Measurements from ENCODE around the gene DOCK4.

Gene DOCK4

DNA sequence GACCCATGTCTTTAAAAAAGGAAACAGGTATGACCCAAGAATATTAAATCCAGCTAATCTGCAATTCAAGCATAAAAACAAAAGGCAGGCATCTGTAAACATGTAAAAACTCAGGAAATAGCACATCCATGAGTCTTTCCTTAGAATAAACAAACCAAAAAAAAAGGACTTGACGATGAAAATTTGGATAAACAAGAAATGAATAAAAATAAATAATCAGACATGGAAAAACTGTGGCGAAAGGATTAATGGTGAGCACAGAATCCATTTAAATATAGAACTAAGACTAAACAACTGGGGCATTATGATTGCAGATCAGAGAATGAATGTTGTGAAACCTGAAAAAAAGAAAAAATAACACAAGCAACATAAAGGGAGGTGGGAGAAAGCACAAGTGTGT lies 170.1 kb downstream of the DOCK4 start:
- no peak for FAIRE-seq

DNA sequence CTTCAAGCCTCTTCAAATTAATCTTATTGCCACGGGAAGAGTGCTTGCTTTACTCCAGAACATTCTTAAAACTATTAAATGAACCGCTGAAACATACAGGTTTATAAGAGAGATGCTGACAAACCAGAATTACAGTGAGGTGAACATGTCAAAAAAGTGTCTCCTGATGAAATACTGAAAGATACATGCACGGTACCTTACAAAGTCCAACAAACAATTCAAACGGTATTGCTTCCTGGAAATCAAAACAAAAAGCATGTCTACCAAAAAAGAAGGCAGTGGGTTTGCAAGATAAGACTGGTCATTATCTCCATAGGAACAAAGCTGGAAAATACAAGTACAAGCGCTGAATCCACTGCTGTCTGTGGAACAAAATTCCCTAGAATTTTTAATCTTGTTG lies 174.5 kb downstream of the DOCK4 start:
- FAIRE-seq = no peak

DNA sequence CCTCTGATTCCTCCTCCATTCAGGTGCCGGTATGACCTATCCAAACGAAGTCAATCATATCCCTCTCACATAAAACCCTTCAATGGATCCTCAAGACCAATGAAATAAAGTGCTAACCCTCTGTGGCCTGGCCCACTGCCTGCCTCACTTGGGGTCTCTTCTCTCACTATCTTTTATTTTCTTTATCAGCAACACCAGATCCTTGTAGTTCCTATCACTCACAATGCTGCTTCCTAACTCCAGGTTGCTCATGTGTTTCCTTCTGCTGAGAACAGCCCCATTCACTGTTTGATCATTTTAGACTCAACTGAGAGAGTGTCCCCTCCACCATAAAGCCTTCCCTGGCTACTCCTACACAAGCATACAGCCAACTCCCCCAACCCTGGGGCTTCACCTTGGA lies 180.6 kb downstream of the DOCK4 start:
- FAIRE-seq = no peak

DNA sequence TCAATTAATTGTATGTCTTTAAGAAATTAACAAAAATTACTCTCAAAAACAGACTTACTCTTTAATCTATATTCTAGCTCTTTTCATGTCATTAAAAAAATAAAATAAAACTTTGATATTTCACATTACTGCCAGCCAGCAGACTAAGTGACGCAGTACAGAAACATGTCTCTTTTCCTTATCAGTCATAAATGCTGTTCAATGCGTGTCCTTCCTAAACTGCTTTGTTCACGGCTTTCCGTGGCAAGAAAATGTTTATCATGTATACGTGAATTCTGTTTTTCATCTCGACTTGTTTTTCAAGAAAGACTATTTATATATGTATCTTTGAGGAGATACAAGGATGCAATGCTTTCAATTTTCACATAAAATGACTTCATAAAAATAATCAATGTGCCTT lies 182.4 kb downstream of the DOCK4 start:
- no peak for FAIRE-seq

DNA sequence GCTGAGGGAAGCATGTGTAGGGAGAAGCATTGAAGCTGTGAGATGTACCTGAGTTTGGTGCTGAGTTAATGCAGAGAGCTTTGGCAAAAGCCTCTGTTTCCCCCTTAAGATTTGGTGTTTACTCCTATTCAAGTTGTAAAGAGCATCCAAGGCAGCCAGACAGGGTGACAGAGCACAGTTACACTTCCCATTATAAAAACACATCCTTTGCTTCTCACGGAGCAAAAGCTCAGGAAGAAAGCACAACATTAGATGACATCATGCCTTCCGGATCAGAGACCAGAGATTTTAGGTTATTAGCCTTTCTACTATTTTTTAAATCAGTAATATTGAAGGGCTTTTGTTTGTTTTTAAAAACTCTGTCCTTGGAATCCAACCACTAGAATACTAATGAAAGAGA lies 182.9 kb downstream of the DOCK4 start:
- FAIRE-seq = no peak

DNA sequence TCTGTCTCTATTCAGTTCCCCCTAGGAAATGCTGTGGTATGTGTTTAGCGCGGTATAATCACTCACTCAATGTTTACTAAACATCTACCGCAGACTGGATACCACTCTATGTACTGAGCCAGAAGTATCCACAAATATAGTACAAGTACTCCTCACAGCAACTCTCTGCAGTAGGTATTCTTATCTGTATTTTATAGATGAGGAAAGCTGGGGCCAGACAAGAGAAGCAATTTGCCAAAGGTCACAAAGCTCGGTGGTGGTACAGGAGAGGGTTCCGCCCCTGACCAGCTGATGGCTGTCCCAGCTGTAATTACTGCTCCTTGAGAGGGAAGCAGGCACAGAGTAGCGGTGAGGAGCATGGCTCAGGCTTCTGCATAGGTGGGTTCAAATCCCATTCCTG lies 184.1 kb downstream of the DOCK4 start:
- FAIRE-seq = no peak

DNA sequence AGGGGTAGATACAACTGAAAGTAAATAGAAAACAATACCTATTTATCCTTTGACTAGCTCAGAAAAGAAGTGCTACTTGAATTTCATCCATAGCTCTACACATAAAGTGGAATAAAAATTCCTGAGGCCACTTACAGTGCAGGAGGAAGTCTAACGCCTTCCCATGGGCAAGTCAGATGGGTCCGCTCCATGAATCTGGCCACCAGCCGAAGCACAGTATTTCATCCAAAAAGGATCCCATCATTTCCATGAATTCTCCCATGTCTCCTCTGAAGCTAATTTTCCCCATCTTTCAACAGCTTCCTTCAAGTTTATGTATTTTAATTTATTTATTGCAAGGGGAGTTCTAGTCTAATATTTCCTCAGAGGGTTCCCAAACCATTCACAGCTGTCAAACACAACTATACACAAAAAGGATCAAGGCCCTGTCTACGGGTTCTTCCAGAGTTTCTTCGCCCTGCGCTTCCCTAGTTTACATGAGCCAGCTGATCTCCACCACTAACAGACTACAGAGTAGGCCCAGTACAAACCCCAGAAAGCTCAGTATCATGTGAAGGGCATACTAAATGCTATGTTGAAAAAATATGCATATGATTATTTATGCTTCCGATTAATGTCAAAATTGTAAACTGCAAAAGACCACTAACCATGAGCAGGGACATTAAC lies 184.7 kb downstream of the DOCK4 start:
- FAIRE-seq = no peak

DNA sequence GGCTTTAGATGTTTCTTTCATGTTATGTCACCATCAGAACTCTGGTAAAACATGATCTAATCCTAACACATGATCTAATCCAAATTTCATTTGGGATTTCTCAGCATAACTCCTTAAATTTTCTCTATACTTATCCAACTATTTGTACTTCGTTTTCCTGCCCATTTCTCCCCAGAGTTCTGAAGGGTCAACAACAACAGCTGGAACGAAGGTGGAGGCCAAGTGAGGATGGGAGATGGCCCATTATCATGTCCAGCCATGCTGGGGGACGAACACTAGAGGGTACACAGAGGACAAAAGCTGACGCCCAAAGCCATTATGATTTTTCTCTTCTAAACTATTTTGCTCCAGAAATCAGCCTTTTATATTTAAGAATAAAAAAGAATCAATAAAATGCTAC lies 185.4 kb downstream of the DOCK4 start:
- no peak for FAIRE-seq

DNA sequence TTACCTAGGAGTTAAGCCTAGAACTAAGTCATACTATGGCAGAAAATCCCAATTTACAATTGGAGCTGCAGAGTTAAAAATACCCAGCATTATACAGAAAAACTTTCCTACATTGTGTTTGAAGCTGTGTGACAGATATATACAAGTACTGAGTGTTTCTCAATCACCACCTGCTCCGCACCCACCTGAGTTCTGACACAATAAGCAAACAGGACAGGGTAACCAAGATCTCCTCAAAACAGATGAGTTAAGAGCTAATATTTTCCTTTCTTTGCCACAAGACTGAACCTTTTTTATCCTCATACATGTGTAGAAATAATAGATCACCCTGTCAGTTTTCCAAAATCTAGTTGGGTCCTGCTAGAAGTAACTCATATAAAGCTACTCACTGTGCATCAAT lies 186.3 kb downstream of the DOCK4 start:
- FAIRE-seq = no peak

DNA sequence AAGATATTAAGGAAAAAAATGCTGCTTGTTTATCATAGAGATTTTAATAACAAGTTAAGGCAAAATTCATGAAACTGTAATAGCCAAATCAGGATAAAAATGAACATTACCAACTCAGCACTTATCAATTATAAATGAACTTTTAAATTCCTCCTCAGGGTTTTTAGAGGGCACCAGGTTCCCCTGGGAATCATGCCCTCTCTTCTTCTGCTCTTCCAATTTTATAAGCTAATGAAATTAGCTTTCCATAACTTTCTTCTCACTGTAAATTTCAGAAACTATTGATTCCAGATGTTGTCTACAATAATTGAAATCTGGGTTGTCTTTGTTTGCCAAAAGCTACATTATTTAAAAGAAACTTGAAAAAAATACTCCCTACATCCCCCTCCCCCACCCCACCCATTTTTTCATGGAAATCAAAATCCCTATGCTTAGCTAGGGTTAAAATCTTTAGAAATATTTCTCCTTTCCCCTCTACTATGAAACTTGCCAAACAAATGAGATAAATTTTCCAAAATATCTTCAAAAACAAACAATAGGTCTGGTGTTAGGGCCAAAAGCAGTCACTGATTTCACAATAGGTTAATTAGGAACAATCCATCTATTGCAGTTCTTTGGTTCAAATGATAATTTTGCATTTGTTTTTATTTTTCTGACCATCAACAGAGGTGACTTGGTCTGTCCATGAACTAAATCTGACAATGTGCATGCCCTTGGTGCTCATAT lies 187.7 kb downstream of the DOCK4 start:
- FAIRE-seq = no peak

DNA sequence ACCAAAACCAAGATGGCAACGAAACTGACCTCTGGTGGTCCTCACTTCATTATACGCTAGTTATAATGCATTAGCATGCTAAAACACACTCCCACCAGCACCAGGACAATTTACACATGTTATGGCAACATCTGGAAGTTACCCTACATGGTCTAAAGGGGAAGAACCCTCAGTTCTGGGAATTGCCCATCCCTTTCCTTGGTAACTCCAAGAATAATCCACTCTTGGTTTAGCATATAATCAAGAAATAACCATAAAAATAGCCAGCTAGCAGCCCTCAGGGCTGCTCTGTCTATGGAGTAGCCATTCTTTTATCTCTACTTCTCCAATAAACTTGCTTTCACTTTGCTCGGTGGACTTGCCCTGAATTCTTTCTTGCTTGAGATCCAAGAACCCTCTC lies 191.1 kb downstream of the DOCK4 start:
- FAIRE-seq = no peak

DNA sequence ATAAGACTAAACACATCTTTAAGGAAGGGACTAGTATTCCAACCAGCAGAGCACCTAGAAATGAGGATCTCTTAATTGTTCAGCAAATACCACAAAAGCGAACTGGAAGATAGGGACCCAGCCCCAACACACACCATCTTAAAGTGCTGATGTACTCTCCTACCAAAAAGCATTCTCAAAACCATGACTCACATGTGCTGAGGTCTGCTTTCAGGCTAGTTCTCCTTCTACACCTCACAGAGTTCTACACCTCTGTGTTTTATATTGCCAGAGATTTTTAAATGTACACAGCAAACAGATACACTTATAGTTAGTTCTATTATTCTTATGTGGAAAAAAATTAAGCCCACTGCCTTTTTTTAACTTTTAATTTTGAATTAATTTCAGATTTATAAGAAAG lies 191.9 kb downstream of the DOCK4 start:
- FAIRE-seq = no peak

DNA sequence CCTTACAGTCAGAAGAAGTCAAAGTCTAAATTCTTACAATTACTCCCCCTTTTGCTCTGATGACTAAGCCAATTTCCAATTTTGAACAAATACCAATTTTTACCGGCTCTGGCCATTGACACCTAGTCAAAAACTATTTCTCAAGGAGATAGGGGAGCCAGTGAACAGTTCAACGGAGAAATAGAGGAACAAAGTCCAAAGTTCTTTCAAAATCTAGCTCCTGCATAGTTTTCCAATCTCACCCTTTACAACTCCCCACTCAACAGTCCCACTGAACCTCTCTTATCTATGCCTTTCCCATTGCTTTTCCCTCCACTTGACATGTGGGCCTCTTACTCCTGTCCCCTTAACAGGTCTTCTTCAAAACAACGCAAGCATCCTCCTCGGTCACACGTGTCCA lies 192.9 kb downstream of the DOCK4 start:
- no peak for FAIRE-seq

DNA sequence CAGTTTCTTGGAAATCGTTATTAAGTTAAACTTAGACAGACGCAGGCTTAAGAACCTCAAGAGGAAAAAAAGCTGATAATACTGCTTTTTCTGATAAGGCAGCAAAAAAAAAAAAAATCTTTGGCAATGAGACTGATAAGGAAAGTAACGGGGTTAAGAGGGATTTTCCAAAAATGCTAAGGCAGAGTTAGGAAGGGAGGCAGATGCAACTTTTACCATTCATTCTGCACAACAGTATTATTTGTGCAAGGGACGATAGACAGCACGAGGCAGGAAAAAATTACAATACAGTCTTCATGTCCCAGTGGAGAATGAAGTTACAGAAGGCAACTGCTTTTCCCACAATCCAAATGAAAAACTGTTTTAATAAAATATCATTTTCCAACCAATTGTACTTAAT lies 194.0 kb downstream of the DOCK4 start:
- no peak for FAIRE-seq

DNA sequence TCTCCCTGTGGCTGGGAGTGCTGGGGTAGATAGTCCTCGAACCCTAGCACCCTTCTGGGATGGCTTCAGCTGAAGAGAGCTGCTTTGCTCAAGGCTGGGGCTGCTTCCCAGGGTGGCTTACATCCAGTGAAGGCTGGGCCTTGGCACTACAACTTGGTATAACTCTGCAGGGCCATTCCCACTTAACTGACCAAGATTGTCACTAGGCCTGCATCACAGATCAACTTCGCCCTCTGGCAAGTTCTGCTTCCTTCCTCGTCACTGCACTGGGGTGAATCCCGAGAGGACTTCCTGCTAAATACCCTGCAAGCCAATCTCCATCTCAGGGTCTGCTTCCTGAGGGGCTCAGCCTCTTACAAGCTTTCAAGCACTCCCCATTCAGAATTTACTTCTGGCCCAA lies 195.2 kb downstream of the DOCK4 start:
- no peak for FAIRE-seq

DNA sequence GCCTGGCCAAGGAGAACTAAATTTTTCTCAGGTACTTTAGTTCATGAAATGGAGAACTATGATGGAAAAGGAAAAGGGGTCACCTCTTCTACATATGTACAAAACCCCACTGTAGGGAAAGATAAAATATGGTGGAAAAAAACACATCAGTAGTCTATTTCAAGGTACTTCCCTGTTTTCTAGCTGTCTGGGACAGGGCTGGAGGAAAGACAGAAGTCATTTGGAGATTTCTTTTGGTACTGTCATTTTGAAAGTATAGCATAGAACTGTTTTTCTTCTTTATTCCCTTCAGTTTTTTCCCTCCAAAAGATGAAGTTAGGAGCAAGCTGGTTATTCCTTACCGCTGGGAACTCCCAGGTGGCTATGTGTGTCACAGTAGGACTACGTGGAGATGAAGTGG lies 196.1 kb downstream of the DOCK4 start:
- FAIRE-seq = no peak

DNA sequence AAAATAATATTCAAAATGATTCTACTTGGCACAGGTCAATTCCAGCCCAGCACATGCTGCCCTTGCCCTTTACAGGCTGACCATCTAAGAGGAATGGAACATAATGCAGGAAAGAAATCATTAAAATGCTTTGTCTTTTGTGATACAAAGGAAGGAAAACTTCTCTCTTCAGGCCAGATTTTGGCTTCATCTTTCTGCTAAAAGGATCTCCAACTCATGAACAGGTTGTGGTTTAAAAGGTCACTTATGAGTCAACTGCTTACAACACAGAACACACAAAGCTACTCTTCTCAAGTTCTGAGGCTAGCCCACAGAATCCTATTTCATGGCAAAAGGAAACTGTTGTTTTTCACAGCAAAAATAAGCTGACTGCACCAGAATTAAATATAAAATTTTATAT lies 197.1 kb downstream of the DOCK4 start:
- no peak for FAIRE-seq

DNA sequence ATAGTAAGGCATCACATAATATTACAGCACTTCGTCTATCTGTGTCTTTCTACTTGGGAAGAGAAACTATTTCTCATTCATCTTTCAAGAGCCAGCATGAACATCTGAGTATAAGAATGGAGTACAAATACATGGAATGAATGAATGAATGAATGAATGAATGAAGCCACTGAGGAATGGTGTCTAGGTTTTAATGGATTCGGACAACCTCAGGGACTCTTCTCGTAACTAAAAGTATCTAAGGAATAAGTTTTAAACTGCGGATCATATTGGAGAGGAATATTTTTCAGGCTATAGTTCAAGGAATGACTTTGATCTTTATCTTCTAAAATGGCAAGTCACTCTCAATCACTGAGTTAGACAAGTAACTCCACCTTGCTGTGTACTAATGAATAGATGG lies 199.0 kb downstream of the DOCK4 start:
- FAIRE-seq = no peak

DNA sequence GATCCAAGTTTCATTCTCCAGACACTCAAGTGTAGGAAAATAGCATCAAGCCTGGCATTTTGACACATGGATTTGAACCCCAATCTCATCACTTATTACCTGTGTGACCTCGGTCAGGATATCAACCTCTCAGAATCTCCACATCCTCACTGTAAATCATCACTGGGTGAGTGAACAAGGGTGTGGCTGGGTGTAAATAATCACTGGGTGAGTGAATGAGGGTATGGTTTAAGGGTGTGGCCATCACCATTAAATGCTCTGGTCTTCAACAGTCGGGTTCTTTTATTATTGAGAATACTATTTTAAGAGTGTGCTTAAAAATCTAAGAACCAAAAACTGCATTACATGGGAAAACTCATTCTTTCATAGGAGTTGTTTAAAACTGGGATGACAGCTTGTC lies 200.1 kb downstream of the DOCK4 start:
- FAIRE-seq = no peak

DNA sequence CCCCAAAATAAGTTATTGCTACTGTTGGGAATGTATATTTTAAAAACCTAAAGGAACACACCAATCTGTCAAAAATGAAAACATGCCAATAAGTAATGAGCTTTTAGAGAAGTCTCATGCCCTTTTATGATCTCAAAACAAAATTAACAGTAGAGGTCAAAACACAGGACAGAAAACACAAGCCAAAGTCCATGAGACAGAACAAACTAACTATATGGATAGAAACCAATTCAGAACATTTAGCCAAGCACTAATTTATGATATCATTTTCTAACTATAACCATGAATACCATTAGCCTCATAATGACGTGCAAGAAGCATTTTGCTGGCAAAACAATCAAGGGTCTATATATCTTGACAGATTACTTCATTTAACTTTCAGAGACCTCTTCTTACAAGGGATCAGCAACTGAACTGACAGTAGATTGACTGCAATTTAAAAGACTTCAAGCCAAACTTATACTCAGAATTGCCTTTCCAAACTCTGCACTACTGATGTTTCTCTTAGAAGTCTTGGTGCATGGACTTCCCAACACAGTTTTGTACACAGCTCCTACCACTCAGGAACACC lies 200.9 kb downstream of the DOCK4 start:
- no peak for FAIRE-seq

DNA sequence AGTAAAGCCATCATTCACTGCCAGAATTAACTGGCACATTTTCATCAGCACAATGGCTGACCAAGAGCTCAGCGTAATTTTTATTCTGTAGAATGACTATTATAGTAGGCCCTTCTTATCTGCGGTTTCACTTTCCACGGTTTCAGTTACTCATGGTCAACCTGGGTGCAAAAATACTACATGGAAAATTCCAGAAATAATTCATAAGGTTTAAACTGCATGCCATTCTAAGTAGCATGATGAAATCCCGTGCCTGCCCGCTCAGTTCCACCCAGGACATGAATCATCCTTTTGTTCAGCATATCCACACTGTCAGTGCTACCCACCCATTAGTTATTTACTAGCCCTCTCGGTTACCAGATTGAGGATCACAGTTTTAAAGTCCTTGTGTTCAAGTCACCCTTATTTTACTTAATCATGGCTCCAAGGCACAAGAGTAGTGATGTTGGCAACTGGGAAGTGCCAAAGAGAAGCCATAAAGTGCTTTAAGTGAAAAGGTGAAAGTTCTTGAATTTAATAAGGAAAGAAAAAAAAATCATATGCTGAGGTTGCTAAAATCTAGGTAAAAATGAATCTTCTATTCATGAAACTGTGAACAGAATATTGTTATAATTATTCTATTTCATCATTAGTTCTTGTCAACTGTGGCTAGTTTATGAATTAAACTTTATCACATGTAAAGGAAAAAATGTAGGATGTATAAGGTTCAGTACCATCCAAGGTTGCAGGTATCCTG lies 204.9 kb downstream of the DOCK4 start:
- no peak for FAIRE-seq

DNA sequence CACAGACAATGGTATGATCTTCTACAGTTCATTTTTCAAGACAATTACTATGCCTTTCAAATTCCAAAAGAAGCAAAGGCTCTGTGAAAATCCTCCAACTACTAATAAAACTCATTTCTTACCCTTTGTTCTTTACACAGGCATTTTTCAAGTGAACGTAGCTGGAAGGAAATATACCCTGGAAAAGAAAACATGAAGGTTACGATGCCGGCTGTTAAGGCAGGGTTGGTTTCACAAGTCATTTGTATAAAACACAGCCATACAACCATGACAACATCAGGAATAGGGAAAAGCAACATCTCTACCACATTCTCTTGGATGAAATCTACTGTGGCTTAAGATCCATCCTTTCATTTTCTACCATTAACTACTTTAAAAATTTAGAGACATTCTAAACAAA lies 207.9 kb downstream of the DOCK4 start:
- FAIRE-seq = no peak

DNA sequence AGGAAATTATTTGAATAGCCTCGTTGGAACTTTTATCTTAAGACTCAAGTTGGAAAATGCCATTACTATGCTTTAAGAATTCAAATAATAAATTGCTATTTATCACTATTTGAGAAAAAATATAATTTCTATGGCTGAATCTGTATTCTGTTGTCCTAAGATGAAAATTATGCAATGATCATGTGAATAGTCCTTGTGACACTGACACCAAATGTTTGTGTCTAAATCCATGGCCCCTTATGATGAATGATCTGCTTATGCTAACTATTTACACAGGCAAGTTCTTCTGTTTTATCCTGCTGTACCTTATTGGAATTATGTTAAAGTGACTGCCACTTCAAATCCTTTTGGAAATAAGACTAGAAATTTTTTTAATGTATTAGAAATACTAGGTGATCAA lies 208.7 kb downstream of the DOCK4 start:
- FAIRE-seq = no peak

DNA sequence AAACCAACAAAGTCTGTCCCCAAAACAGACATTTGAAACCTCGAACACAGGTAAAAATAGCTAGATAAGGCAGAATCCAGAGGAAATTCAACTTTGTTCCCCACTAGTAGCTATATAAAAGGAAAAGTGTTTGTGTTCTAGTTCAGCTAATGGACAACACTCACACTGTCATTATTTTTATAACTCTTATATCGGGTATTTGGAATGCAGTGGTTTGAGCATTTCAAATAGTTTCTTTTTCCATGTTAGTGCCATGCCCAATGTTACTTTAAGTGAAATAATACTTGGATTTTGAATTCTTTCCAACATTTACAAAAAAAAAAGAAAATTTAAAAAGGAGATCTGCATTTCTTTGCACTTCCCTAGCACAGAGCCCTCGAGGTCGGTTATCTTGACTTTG lies 213.6 kb downstream of the DOCK4 start:
- no peak for FAIRE-seq

Measured in colon (tissue), 2 donors.